OCI-LY1 (cell line): Measurements from ENCODE around the gene PREB.

ENCODE experiments used
- EZH2 ChIP-seq: fragments of 200-600 bp; sonication (generic), shearing (Covaris generic); IDR thresholded peaks from 2 replicates; pipeline ENCODE4 v1.8.0; 2017; ENCODE audit warnings: borderline replicate concordance, mixed run types, mild to moderate bottlenecking, antibody characterized with exemption, low read length, moderate library complexity, mixed read lengths
- TF ChIP-seq, protein P1 (sequence below): fragments of 200-600 bp; sonication (generic), shearing (Covaris generic); IDR thresholded peaks from 2 replicates; pipeline ENCODE4 v1.5.1; 2017; ENCODE audit warnings: mild to moderate bottlenecking, antibody characterized with exemption, low read length, moderate library complexity, mixed read lengths

DNA sequence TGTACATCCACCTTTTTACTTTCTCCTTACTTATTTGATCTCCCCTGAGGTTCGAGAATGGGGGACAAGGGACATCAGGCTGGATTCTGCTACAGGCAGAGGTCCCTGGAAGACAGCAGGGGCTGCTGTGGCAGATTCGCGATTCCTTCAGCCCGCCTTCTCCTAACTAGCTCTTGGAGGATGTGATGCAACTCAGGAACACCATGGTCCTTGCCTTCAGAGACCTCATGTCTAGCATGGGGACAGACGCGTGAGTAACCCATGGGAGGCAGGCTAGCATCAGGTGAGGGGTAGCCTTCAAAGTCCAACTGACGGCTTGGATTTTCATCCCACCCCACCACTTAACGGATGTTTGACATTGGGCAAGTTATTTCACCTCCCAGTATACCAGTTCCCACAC lies 13.5 kb upstream of the PREB start:
- TF ChIP-seq, protein P1, sequence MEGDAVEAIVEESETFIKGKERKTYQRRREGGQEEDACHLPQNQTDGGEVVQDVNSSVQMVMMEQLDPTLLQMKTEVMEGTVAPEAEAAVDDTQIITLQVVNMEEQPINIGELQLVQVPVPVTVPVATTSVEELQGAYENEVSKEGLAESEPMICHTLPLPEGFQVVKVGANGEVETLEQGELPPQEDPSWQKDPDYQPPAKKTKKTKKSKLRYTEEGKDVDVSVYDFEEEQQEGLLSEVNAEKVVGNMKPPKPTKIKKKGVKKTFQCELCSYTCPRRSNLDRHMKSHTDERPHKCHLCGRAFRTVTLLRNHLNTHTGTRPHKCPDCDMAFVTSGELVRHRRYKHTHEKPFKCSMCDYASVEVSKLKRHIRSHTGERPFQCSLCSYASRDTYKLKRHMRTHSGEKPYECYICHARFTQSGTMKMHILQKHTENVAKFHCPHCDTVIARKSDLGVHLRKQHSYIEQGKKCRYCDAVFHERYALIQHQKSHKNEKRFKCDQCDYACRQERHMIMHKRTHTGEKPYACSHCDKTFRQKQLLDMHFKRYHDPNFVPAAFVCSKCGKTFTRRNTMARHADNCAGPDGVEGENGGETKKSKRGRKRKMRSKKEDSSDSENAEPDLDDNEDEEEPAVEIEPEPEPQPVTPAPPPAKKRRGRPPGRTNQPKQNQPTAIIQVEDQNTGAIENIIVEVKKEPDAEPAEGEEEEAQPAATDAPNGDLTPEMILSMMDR: no peak
- no peak for TF ChIP-seq EZH2
